ENCODE results near the gene TOX4.

DNA sequence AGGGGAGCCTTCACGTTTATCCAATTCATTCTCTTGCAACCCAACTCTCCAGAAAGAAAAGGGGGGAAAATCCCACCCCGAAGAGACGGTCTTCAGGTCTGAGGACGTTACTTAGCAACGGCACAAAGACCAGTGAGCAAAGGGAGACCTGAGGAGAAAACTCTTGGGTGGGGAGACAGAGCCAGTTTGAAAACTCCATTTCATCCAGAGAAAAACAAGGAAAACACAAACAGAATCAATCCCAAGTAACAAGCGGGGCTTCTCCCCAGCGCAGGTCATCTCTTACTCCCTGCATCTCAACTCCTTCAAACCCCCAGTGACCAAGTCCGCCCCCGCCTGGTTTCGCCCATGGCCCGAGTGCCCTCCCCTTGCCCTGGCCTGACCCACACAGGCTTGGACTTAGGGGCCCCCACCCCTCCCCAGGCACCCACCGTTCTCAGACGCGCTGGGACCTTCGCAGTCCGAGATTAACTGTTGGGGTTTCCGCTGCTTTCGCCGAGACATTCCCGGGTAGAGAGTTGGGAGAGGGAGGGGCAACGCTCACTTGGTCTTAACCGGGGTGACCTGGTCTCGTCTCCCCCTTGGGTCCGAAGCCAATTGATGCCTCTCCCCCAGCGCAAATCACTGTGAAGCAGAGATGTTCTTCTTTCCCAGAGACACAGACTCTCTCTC lies 59.6 kb downstream of the TOX4 start:
- TF ChIP-seq, protein P1, sequence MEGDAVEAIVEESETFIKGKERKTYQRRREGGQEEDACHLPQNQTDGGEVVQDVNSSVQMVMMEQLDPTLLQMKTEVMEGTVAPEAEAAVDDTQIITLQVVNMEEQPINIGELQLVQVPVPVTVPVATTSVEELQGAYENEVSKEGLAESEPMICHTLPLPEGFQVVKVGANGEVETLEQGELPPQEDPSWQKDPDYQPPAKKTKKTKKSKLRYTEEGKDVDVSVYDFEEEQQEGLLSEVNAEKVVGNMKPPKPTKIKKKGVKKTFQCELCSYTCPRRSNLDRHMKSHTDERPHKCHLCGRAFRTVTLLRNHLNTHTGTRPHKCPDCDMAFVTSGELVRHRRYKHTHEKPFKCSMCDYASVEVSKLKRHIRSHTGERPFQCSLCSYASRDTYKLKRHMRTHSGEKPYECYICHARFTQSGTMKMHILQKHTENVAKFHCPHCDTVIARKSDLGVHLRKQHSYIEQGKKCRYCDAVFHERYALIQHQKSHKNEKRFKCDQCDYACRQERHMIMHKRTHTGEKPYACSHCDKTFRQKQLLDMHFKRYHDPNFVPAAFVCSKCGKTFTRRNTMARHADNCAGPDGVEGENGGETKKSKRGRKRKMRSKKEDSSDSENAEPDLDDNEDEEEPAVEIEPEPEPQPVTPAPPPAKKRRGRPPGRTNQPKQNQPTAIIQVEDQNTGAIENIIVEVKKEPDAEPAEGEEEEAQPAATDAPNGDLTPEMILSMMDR (IDR thresholded peaks at IDR 0.05) = no peak
- TF ChIP-seq POLR2A (IDR thresholded peaks at IDR 0.05) = no peak
